Measurements from ENCODE around the gene ELP5. TPM values are rescaled to one million over a fixed set of nuclear protein-coding genes. Genes with fewer than 3 reads are reported as not detected.
A peak's percentile ranks its signal among the peaks of the same experiment; 100 is the strongest.

Gene ELP5
- total RNA-seq, 4 donors from 2014 or later: 10.8 to 20.6 (median 17.1) TPM

DNA sequence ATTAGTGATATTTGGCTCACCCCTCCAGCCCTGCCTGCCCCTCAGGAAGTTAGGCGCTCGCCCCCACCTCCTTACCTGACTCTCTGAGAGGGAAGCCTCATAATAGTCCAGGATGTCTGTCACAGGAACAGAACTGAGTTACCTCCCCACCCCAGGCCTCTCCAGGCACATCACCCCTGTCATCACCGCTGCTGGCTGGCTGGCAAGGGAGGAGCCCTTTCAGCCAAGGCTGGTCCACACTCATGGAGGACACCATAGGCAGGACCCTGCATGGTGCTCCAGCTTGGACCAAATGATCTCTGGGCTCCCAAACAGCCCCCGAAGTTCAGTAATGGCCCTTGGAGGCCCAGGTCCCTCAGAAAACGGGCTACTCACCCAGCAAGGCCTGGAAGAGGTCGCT, 33.8 kb upstream of the ELP5 start:
- no peak for DNase-seq (ENCODE audit: low spot score in 2 of 2)
- WGBS, 2 donors: 68 to 69% methylated on average over 6 of the region's 6 CpGs
- H3K4me3 ChIP-seq (ENCODE audit: low read depth, poor library complexity, severe bottlenecking): no peak overlapping the region
- TF ChIP-seq POLR2A (IDR thresholded peaks at IDR 0.05): no peak
- TF ChIP-seq, protein P1, sequence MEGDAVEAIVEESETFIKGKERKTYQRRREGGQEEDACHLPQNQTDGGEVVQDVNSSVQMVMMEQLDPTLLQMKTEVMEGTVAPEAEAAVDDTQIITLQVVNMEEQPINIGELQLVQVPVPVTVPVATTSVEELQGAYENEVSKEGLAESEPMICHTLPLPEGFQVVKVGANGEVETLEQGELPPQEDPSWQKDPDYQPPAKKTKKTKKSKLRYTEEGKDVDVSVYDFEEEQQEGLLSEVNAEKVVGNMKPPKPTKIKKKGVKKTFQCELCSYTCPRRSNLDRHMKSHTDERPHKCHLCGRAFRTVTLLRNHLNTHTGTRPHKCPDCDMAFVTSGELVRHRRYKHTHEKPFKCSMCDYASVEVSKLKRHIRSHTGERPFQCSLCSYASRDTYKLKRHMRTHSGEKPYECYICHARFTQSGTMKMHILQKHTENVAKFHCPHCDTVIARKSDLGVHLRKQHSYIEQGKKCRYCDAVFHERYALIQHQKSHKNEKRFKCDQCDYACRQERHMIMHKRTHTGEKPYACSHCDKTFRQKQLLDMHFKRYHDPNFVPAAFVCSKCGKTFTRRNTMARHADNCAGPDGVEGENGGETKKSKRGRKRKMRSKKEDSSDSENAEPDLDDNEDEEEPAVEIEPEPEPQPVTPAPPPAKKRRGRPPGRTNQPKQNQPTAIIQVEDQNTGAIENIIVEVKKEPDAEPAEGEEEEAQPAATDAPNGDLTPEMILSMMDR (IDR thresholded peaks at IDR 0.05): no peak
- intact Hi-C loops (cut with DNase I; ENCODE audit: low total_unique reads): no loop called here

DNA sequence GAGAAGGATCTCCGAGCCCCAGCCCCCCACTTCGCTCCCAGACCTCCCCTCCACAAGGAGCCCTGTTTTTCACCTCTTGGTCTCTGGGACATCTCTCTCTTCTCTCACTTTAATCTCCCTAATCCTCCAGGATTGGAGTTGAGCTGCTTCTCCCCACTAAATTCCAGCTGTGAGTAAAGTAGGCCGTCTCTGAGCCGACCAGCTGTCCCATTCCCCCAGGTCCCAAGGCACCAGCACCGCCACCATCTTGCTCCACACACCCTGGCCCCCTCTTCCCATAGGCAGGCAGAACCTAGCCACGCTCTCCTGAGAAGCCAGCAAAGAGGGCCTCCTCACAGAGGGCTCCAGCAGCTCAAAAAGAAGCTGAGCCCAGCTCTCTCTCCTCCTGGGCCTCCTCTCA, 33.3 kb upstream of the ELP5 start:
- TF ChIP-seq, protein P1 (IDR thresholded peaks at IDR 0.05): no peak
- no peak for TF ChIP-seq POLR2A (IDR thresholded peaks at IDR 0.05)
- H3K4me3 ChIP-seq (ENCODE audit: low read depth, poor library complexity, severe bottlenecking): no peak overlapping the region
- DNase-seq (ENCODE audit: low spot score in 2 of 2): no peak
- 69 to 82% methylated on average over 6 of the region's 6 CpGs for WGBS, 2 donors
- intact Hi-C loops (cut with DNase I; ENCODE audit: low total_unique reads): no loop called here

DNA sequence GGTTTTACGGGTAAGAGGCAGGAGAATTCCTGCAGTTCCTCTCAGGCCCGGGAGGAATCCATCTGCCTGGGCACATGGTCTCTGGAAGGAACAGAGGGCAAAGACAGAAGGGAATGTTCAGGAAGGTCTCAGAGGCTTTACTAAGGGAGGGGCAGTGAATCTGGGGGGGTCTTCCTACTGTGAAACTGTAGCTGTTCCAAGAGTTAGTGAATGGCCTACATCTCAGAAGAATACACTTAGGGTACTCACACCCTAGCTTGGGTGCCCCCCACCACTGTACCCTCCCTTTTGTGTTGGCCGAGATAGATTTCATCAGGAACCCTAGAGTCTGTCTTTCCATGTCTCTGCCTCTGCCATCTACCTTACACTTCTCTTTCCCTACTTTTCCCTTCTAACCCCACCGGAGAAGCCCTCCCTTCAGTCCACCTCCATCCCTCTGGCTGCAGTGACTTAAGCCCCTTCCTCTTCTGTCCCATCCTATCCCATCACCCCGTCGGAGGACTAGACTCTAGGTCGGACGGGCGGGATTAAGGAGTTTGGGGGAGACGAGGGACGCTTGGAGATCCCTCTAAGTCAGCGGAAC, 32.7 kb upstream of the ELP5 start:
- 15 to 17% methylated on average over 12 of the region's 12 CpGs for WGBS, 2 donors
- TF ChIP-seq POLR2A (IDR thresholded peaks at IDR 0.05): no peak
- TF ChIP-seq, protein P1 (IDR thresholded peaks at IDR 0.05): no peak
- no peak for DNase-seq (ENCODE audit: low spot score in 2 of 2)
- intact Hi-C loops (cut with DNase I; ENCODE audit: low total_unique reads): no loop called here
- H3K4me3 ChIP-seq (ENCODE audit: low read depth, poor library complexity, severe bottlenecking): peak overlapping the region; percentile 90

DNA sequence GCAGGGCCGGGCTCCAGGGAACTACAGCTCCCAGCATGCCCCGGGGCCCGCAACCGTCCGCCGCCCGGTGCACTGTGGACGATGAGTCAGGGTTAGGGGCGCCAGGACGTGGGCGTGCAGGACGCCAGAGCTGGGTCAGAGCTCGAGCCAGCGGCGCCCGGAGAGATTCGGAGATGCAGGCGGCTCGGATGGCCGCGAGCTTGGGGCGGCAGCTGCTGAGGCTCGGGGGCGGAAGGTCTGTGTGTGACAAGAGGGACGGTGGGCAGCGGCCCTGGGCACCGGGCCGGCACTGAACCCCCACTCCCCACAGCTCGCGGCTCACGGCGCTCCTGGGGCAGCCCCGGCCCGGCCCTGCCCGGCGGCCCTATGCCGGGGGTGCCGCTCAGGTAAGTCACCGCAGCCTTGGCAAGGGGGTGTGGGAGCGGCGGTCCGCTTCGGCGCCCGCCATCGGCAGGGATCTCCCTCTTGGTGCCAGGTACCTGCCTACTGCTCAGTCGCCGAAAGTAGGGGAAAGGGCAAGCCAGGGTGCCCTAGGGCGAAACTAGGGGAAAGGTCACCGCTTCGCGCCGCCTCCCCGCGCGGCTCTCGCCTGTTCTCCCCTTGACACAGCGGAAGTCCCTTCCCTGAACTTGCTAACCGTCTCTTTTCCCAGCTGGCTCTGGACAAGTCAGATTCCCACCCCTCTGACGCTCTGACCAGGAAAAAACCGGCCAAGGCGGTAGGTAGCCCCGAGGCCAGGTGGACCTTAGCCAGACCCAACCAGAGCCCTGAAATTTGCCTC, 32.0 kb upstream of the ELP5 start, which contains the start of the genes ACADVL and DLG4:
Gene ACADVL, plus strand, starts transcription at position 127 of the 781 bp plus-strand sequence. Its CDS starts 47 bp downstream, at position 174.
Gene DLG4, minus strand, starts transcription at position 25 of the 781 bp plus-strand sequence.
- peak within 1 kb of the TSS; percentile 90 for H3K4me3 ChIP-seq (ENCODE audit: low read depth, poor library complexity, severe bottlenecking)
- 1% methylated on average over 43 to 50 of the region's 63 CpGs for WGBS, 2 donors
- DNase-seq (ENCODE audit: low spot score in 2 of 2): peak; percentile 90 to 99
- intact Hi-C loops (cut with DNase I; ENCODE audit: low total_unique reads): no loop called here
- TF ChIP-seq, protein P1 (IDR thresholded peaks at IDR 0.05): no peak
- TF ChIP-seq POLR2A (IDR thresholded peaks at IDR 0.05): peak in 1 of 2 donors; percentile 57

DNA sequence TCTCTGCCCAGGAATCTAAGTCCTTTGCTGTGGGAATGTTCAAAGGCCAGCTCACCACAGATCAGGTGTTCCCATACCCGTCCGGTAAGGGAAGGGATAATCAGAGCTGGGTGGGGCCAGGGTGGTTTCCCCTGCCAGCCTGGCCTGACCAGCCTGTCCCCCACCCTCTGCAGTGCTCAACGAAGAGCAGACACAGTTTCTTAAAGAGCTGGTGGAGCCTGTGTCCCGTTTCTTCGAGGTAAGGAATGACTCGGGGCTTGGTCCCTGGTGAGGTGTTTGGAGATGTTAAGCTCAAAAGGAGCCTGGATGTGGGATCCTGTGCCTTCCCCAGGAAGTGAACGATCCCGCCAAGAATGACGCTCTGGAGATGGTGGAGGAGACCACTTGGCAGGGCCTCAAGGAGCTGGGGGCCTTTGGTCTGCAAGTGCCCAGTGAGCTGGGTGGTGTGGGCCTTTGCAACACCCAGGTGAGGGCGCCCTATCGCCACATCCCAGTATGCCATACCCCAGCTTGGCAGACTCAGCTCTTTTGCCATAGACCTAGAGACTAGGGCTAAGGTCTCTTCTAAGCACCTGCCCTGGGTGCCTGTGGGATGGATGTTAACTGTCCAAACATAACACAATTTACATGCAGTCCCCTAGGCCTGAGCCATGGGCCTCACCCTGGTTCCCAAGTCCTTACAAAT, 31.3 kb upstream of the ELP5 start:
- intact Hi-C loops (cut with DNase I; ENCODE audit: low total_unique reads): no loop called here
- peak overlapping the region; percentile 90 for H3K4me3 ChIP-seq (ENCODE audit: low read depth, poor library complexity, severe bottlenecking)
- TF ChIP-seq, protein P1 (IDR thresholded peaks at IDR 0.05): no peak
- no peak for TF ChIP-seq POLR2A (IDR thresholded peaks at IDR 0.05)
- no peak for DNase-seq (ENCODE audit: low spot score in 2 of 2)
- 18 to 19% methylated on average over 11 of the region's 11 CpGs for WGBS, 2 donors
